Activated naive CD4-positive, alpha-beta T cell treated with anti-CD3 and anti-CD28 coated beads for 36 hours (primary cell): Measurements from ENCODE around the gene IRAK2. TPM values are rescaled to one million over a fixed set of nuclear protein-coding genes. Genes with fewer than 3 reads are reported as not detected.
A peak's percentile ranks its signal among the peaks of the same experiment; 100 is the strongest.

Experiments used
- CTCF ChIA-PET: fragments of 350-600 bp; sonication (Branson Sonifier 250); formaldehyde crosslinking; loops from one replicate; lab custom pipeline; 2021; ENCODE audit warnings: antibody characterized with exemption; lab: Charles Lee
- DNase-seq: peaks from one replicate; pipeline ENCODE4 v3.0.0-alpha.2; 2020
- H3K27ac Mint-ChIP-seq: one replicate; pipeline ENCODE4 v1.8.0; 2021; ENCODE audit warnings: mild to moderate bottlenecking, mixed read lengths
- H3K27me3 Mint-ChIP-seq: one replicate; pipeline ENCODE4 v1.8.0; 2021; ENCODE audit warnings: low read depth, mixed read lengths
- H3K36me3 Mint-ChIP-seq: one replicate; pipeline ENCODE4 v1.8.0; 2021; ENCODE audit warnings: low read depth, mixed read lengths
- H3K4me1 Mint-ChIP-seq: one replicate; pipeline ENCODE4 v1.8.0; 2021; ENCODE audit warnings: low read depth, mixed read lengths
- H3K4me3 Mint-ChIP-seq: one replicate; pipeline ENCODE4 v1.8.0; 2021; ENCODE audit warnings: mild to moderate bottlenecking, moderate library complexity, mixed read lengths
- H3K9me3 Mint-ChIP-seq: one replicate; pipeline ENCODE4 v1.8.0; 2021; ENCODE audit warnings: mixed read lengths
- intact Hi-C: fragments of 100-400 bp; cut with micrococcal nuclease; formaldehyde crosslinking; loops from one replicate; pipeline ENCODE4 v1.15.1; 2023
- total RNA-seq, 2 experiments: library from RNA; stranded (reverse); gene quantifications; one replicate each; pipeline ENCODE4 v1.2.3, GENCODE V29; 2021

Gene IRAK2
- total RNA-seq, 2 experiments from 2014 or later: 6.4 to 6.9 TPM

- Mint-ChIP-seq H3K27me3 (no peaks in the 10 kb centered on the region), H3K27ac (no peak overlapping the region), H3K4me1 (peaks cover 15% of the 10 kb centered on the region), H3K36me3 (peaks cover 15% of the 10 kb centered on the region), H3K4me3 (no peak overlapping the region), H3K9me3 (peaks cover 5% of the 10 kb centered on the region)
- intact Hi-C loops: no loop called here
- CTCF ChIA-PET: no interaction called here
- no peak for DNase-seq
These were observed 52.6 kb downstream of the IRAK2 start for GRCh38 chr3:10217359-10217758.

GRCh38 chr3:10219737-10220136 is 55.0 kb downstream of the IRAK2 start:
- Mint-ChIP-seq H3K9me3 (peaks cover 5% of the 10 kb centered on the region), H3K4me1 (peaks cover 26% of the 10 kb centered on the region)

DNA sequence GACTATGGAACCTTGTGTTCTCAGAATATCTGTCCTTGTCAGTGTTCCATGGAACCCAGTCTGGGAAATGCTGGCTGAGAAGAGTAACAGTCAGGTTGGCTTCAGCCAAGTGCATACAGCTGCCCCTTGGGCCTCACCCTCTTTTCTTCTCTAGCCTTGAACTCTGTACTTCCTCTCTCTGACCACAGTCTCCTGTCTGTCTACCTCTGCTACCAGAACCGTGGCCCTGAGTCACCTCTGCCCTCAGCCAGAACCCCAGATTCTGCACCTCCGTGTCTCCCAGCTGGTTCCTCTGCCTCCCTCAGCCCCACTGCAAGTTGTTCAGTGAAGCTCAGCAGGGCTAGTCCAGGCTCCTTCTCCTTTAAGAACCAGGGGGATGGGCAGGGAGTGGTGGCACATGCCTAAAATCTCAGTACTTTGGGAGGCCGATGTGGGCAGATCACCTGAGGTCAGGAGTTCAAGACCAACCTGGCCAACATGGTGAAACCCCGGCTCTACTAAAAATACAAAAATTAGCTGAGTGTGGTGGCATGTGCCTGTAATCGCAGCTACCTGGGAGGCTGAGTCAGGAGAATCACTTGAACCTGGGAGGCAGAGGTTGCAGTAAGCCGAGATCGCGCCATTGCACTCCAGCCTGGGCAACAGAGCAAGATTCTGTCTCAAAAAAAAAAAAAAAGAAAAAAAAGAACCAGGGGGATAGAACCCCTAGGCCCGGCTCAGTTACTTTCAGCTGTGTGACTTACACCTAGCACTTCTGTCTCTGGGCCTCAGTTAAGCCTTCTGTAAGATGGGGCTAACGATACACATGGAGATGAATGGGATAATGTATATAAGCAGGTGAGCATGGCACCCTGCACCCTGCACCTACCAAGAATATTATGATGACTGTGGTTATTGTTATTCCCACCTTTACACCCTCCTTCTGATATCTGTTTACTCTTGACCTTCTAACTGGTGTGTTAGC is 59.2 kb downstream of the IRAK2 start:
- peak; percentile 45 for DNase-seq
- CTCF ChIA-PET: interaction anchor here (0.6 to 2.7 kb wide), 9 partner anchors 20 to 234 kb away, joined by 3 to 16 read pairs (median 5); partner anchors contain the start of gene IRAK2
- peak overlapping the region; percentile 79 for H3K27ac Mint-ChIP-seq
- no peak overlapping the region for H3K4me3 Mint-ChIP-seq
- intact Hi-C loops: loop anchor here (1.0 kb wide), 3 partner anchors 25 to 32 kb away; no protein-coding TSS in a partner anchor
- peaks cover 51% of the 10 kb centered on the region for H3K4me1 Mint-ChIP-seq
- H3K36me3 Mint-ChIP-seq: peaks cover 9% of the 10 kb centered on the region
- H3K9me3 Mint-ChIP-seq: no peaks in the 10 kb centered on the region
- no peaks in the 10 kb centered on the region for H3K27me3 Mint-ChIP-seq

More at GRCh38 chr3:10219737-10220136, 55.0 kb downstream of the IRAK2 start:
- no peaks in the 10 kb centered on the region for H3K27me3 Mint-ChIP-seq
- intact Hi-C loops: no loop called here
- H3K27ac Mint-ChIP-seq: no peak overlapping the region
- DNase-seq: no peak
- H3K36me3 Mint-ChIP-seq: peaks cover 19% of the 10 kb centered on the region
- CTCF ChIA-PET: interaction anchor here (1.3 kb wide), 1 partner anchor 28 kb away, joined by 4 read pairs; no protein-coding TSS in a partner anchor
- no peak overlapping the region for H3K4me3 Mint-ChIP-seq

GRCh38 chr3:10224794-10225665 is 60.3 kb downstream of the IRAK2 start:
- peaks cover 58% of the 10 kb centered on the region for H3K4me1 Mint-ChIP-seq
- H3K4me3 Mint-ChIP-seq: no peak overlapping the region
- H3K27me3 Mint-ChIP-seq: no peaks in the 10 kb centered on the region
- no peaks in the 10 kb centered on the region for H3K9me3 Mint-ChIP-seq
- peaks cover 11% of the 10 kb centered on the region for H3K36me3 Mint-ChIP-seq
- H3K27ac Mint-ChIP-seq: peak overlapping the region; percentile 79
- CTCF ChIA-PET: interaction anchor here (0.6 to 1.1 kb wide), 6 partner anchors 38 to 142 kb away, joined by 3 to 5 read pairs (median 3); no protein-coding TSS in a partner anchor
- intact Hi-C loops: loop anchor here (1.0 kb wide), 8 partner anchors 24 to 293 kb away; partner anchors contain the start of genes BRK1, IRAK2 and VHL
- DNase-seq: peak; percentile 88

GRCh38 chr3:10226293-10226692 is 61.6 kb downstream of the IRAK2 start:
- H3K27ac Mint-ChIP-seq: no peak overlapping the region

GRCh38 chr3:10228248-10228950 is 63.7 kb downstream of the IRAK2 start:
- no peaks in the 10 kb centered on the region for H3K9me3 Mint-ChIP-seq
- H3K4me3 Mint-ChIP-seq: no peak overlapping the region
- peaks cover 8% of the 10 kb centered on the region for H3K36me3 Mint-ChIP-seq
- intact Hi-C loops: loop anchor here (1.0 kb wide), 2 partner anchors 14 to 338 kb away; partner anchors contain the start of gene JAGN1
- DNase-seq: peak; percentile 69
- CTCF ChIA-PET: interaction anchor here (0.6 to 1.6 kb wide), 2 partner anchors 30 to 63 kb away, joined by 3 to 8 read pairs; no protein-coding TSS in a partner anchor
- peaks cover 43% of the 10 kb centered on the region for H3K4me1 Mint-ChIP-seq
- H3K27me3 Mint-ChIP-seq: no peaks in the 10 kb centered on the region
- peak overlapping the region; percentile 85 for H3K27ac Mint-ChIP-seq

More at GRCh38 chr3:10226293-10226692, 61.6 kb downstream of the IRAK2 start:
- H3K27me3 Mint-ChIP-seq: no peaks in the 10 kb centered on the region
- peaks cover 50% of the 10 kb centered on the region for H3K4me1 Mint-ChIP-seq
- CTCF ChIA-PET: interaction anchor here (0.7 to 1.6 kb wide), 6 partner anchors 27 to 106 kb away, joined by 3 to 8 read pairs (median 3); no protein-coding TSS in a partner anchor
- H3K9me3 Mint-ChIP-seq: no peaks in the 10 kb centered on the region
- H3K36me3 Mint-ChIP-seq: peaks cover 9% of the 10 kb centered on the region
- intact Hi-C loops: no loop called here
- DNase-seq: no peak
- no peak overlapping the region for H3K4me3 Mint-ChIP-seq

GRCh38 chr3:10229576-10229975 is 64.9 kb downstream of the IRAK2 start:
- H3K9me3 Mint-ChIP-seq: no peaks in the 10 kb centered on the region
- DNase-seq: no peak
- H3K4me3 Mint-ChIP-seq: no peak overlapping the region
- H3K27ac Mint-ChIP-seq: peak overlapping the region; percentile 65
- CTCF ChIA-PET: interaction anchor here (0.6 to 1.3 kb wide), 2 partner anchors 12 to 66 kb away, joined by 4 to 10 read pairs; no protein-coding TSS in a partner anchor
- H3K4me1 Mint-ChIP-seq: peaks cover 34% of the 10 kb centered on the region
- H3K27me3 Mint-ChIP-seq: no peaks in the 10 kb centered on the region
- intact Hi-C loops: no loop called here
- H3K36me3 Mint-ChIP-seq: peaks cover 7% of the 10 kb centered on the region

DNA sequence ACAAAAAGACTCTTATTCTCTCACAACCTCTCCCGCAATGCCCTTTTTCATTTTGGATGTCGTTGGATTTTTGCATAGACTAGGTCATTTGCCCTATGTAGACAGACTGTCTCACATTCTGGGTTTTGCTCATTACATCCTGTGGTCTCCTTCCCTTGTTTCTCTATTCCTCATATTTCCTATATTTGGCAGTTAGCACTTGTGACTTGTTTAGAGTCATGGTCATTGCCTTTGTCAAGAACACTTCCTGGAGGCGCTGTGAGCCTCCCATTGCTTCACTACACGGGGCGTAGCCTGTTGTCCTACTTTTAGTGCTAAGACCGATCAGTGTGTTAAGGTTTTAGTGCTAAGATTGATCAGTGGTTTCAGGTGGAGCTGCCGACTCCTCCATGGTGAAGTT is 67.4 kb downstream of the IRAK2 start:
- peaks cover 24% of the 10 kb centered on the region for H3K4me1 Mint-ChIP-seq
- H3K4me3 Mint-ChIP-seq: no peak overlapping the region
- intact Hi-C loops: no loop called here
- H3K27ac Mint-ChIP-seq: no peak overlapping the region
- H3K27me3 Mint-ChIP-seq: no peaks in the 10 kb centered on the region
- H3K36me3 Mint-ChIP-seq: peaks cover 11% of the 10 kb centered on the region
- H3K9me3 Mint-ChIP-seq: no peaks in the 10 kb centered on the region
- CTCF ChIA-PET: no interaction called here
- DNase-seq: no peak

GRCh38 chr3:10233988-10234387 is 69.3 kb downstream of the IRAK2 start:
- Mint-ChIP-seq H3K9me3 (no peaks in the 10 kb centered on the region), H3K27ac (no peak overlapping the region), H3K36me3 (peaks cover 15% of the 10 kb centered on the region), H3K4me3 (no peak overlapping the region), H3K4me1 (peaks cover 20% of the 10 kb centered on the region), H3K27me3 (no peaks in the 10 kb centered on the region)
- intact Hi-C loops: no loop called here
- no peak for DNase-seq
- CTCF ChIA-PET: interaction anchor here (0.9 kb wide), 1 partner anchor 68 kb away, joined by 3 read pairs; no protein-coding TSS in a partner anchor

- no peak overlapping the region for H3K27ac Mint-ChIP-seq
- DNase-seq: no peak
- no peaks in the 10 kb centered on the region for H3K9me3 Mint-ChIP-seq
- no peaks in the 10 kb centered on the region for H3K27me3 Mint-ChIP-seq
- intact Hi-C loops: no loop called here
- peaks cover 16% of the 10 kb centered on the region for H3K36me3 Mint-ChIP-seq
- peaks cover 18% of the 10 kb centered on the region for H3K4me1 Mint-ChIP-seq
- H3K4me3 Mint-ChIP-seq: no peak overlapping the region
- CTCF ChIA-PET: no interaction called here
These were observed 70.0 kb downstream of the IRAK2 start for GRCh38 chr3:10234526-10235230.

GRCh38 chr3:10235551-10235950 is 70.8 kb downstream of the IRAK2 start:
- no peak overlapping the region for H3K27ac Mint-ChIP-seq
- CTCF ChIA-PET: interaction anchor here (0.6 kb wide), 1 partner anchor 544 kb away, joined by 3 read pairs; no protein-coding TSS in a partner anchor
- peaks cover 20% of the 10 kb centered on the region for H3K4me1 Mint-ChIP-seq

More at GRCh38 chr3:10235551-10235950, 70.8 kb downstream of the IRAK2 start:
- intact Hi-C loops: no loop called here
- no peaks in the 10 kb centered on the region for H3K27me3 Mint-ChIP-seq
- no peak for DNase-seq
- no peaks in the 10 kb centered on the region for H3K9me3 Mint-ChIP-seq
- H3K36me3 Mint-ChIP-seq: peaks cover 17% of the 10 kb centered on the region
- H3K4me3 Mint-ChIP-seq: no peak overlapping the region
